Astrocyte (in vitro differentiated cells and primary cell): ENCODE measurements around the gene ACAD8.

Source experiments
- CTCF ChIP-seq: IDR thresholded peaks from 2 replicates; pipeline ENCODE4 v1.5.1; 2011; ENCODE audit warnings: low read depth, mild to moderate bottlenecking, inconsistent platforms, low read length, moderate library complexity; ENCODE audit not compliant: insufficient read depth
- EZH2 ChIP-seq: IDR thresholded peaks from 2 replicates; pipeline ENCODE4 v1.6.1; 2012; ENCODE audit warnings: mild to moderate bottlenecking, low read length, inconsistent platforms; ENCODE audit not compliant: insufficient read depth

- TF ChIP-seq CTCF (no peak), EZH2 (no peak)
Measured at GRCh38 chr11:134291196-134291595, 37.8 kb downstream of the ACAD8 start.
